Activated CD4-positive, alpha-beta T cell treated with anti-CD3 and anti-CD28 coated beads, Interleukin-2, amount 50 U/mL, for 24 hours (primary cell): ENCODE data around the gene LENG9.

Experiments used
- DNase-seq, 2 donors: peaks; one replicate each; pipeline ENCODE4 v3.0.0-alpha.2; 2020; ENCODE audit warnings: low read depth in 1 of 2, low spot score in 1 of 2

Gene LENG9

DNA sequence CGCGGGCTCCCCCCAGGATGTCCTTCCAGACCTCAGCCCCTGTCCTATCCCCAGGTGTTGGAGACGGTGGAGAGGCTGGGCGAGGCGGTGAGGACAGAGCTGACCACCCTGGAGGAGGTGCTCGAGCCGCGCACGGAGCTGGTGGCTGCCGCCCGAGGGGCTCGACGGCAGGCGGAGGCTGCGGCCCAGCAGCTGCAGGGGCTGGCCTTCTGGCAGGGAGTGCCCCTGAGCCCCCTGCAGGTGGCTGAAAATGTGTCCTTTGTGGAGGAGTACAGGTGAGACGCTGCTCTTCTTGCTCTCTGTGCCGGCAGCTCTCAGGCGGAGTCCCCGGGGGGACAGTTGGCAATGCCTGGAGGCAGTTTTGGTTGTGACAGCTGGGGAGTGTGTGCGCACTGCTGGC is 41.4 kb downstream of the LENG9 start:
- no peak for DNase-seq

DNA sequence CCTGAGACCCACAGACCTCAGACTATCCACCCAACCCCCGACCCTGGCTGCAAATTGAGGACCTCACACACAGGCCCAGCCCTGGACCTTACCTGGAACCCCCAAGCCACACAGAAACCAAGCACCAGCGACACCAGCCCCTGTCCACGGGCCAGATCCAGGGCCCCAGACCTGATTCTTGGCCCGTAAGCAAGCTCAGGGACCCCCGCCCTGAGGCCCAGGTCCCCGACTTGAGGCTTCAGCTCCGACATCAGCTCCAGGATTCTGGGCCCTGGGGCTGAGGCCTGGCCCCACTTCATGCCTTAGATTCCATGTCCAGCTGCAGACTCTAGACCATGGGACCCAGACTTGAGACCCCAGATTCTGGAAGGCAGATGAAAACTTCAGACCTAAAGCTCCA is 42.1 kb downstream of the LENG9 start:
- no peak for DNase-seq

DNA sequence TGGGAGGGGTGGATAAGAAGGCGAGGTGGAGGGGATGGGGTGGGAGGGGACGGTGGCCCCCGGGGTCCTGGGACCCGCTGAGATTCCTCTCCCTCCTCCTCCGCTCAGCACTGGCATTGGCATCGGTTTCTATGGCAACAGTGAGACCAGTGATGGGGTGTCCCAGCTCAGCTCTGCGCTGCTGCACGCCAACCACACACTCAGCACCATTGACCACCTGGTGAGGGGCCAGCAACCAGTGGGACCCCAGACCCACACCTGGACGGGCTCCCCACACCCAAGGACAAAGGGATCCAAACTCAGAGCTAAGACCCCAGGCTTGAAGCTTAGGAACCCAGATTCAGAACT is 42.4 kb downstream of the LENG9 start:
- DNase-seq: no peak

DNA sequence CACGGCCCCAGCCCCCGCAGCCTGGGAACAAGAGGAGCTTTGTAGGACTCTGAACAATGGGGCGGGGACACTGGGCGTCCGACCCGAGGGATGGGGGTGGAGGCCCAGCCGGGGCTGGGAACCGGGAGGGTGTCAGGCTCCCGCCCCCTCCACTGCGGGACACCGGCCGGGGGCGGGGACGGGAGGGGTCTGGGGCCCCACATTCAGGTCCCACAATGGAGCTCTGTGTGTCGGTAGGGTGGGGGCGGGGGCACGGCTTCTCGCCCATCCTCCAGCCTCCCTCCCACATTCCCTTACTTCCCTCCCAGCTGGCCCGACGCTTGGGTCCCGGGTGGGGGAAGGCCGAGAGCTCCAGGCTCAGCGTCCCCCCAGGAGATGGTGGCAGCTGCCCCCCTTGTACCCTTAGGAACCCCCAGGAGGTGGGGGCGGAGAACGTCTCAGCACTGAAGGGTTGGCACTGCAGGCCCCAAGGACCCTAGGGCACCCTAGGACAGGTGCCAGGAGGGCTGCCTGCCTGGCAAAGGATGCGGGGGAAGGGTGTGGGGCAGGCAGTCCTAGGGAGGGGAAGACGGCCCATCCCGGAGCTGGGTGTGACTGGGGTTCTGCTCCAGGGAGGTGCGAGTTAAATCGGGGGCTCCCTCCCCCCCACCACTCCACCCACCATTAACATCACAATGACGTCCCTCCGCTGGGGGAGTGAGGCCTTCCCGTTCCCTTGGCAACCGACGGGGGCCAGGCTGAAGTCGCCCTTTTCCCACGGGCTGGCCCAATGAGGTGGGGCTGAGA is 43.0 kb downstream of the LENG9 start:
- no peak for DNase-seq

DNA sequence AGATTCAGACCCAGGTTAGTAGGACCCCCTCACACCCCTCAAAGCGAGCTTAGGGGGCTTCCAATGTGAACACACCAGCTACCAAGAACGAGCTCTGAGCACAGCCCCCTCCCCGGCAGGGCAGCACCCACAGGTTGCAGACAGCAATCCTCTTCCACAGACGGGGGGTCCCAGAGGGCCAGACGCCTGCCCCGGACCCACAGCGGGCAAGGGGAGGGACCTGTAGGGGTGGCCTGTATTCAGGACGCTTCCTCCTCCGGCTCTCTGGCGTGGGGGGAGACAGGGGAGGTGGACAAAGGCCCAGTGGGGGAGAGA is 43.6 kb downstream of the LENG9 start:
- DNase-seq: no peak

DNA sequence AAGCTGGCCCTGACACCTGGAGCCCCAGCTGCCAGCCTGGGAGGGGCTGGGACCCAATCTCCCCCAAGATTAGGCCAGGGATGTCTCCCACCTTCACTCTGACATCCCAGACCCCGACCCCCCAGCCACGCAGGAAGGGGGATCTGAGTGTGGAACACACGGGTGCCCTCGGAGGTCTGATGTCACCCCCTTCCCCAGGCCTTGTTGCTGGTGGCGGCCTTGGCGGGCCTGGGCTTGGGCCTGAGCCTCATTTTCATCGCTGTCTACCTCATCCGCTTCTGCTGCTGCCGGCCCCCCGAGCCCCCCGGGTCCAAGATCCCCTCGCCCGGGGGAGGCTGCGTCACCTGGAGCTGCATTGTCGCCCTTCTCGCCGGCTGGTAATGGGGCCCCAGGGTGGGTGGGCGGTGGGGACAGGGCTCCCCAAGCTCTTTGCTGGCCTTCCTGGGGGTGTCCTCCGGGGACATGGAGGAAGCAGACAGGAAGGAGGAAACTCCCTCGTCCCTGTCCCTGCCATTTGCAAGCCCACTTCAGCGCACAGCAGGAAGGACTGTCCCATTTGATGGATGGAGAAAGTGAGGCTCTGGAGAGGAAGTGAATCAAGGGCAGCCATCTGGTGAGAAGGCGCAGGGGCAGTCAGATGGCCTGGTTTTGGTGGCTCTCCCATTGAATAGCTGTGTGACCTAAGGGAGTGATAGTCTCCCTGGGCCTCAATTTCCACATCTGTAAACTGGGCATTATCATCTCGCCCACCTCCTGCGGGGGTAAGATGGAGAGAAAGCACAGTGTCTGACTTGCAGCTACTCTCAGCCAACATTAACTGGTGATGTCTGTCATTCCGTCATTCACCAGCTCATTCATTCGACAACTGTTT is 44.4 kb downstream of the LENG9 start:
- no peak for DNase-seq

DNA sequence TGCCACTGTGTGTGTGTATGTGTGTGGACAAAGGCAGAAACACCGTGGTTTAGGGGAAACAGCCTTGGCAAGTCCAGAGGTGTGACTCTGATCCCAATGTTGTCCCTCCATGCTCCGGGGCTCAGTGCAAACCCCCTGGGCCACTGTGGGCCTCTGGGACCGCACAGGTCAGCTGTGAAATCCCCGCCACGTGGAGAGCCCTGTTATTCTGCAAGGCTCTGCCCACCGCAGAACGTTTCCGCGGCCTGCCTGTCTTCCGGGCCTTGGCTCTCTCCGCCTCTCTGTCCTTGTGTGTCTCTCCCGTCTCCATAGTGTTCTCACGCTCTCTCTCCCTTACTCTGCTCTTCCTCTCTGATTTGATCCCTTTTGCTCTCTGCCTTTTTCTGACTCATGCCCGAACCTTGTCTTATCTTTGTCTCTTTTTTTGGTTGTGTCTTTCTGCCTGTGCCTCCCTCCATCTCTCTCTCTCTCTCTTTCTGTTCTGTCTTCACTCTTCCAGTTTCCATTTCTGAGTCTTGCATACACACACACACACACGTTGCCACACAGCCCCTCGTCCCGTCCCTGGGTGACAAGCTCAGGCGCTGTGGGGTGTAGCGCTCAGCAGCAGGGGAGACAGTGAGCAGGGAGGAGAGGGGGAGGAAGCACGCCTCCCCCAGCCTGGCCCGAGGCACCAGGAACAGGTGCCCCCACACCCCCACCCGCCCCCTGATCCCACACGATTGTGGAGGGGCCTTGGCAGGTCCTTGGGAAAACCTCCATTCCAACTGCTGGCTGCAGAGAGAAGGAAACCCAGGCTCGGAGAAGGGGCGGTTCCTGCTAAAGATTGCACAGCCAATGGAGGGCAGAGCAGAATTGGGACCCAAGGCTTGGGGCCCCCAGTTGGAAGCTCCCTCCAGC is 45.3 kb downstream of the LENG9 start:
- no peak for DNase-seq

DNA sequence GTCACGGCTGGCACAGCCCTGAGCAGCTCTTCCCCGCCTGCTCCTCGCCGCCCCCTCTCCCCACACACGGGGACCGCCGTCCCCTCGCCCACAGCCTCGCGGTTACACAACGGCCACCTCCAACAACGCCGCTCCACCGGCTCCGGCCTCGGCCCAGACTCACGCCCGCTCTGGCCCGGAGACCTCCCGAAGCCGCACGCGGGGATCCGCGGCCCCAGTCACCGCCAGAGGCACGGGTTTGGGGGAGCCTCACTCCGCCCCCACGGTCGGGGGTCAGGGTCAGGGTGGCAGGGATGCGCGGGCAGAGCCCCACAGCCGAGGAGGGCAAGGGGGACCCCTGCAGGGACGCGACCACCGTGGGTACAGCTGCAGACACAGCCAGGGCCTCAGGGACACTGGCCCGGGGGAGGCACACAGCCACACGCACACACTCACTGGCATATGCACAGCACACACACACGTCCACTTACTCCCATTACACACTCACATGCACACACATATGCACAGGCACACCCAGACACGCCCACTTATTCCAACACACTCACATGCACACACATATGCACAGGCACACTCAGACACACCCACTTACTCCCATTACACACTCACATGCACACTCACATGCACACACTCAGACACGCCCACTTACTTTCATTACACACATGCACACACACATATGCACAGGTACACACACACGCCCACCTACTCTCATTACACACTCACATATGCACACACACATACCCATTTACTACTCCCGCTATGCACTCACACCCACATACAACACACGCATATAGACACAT is 46.7 kb downstream of the LENG9 start:
- DNase-seq: no peak

DNA sequence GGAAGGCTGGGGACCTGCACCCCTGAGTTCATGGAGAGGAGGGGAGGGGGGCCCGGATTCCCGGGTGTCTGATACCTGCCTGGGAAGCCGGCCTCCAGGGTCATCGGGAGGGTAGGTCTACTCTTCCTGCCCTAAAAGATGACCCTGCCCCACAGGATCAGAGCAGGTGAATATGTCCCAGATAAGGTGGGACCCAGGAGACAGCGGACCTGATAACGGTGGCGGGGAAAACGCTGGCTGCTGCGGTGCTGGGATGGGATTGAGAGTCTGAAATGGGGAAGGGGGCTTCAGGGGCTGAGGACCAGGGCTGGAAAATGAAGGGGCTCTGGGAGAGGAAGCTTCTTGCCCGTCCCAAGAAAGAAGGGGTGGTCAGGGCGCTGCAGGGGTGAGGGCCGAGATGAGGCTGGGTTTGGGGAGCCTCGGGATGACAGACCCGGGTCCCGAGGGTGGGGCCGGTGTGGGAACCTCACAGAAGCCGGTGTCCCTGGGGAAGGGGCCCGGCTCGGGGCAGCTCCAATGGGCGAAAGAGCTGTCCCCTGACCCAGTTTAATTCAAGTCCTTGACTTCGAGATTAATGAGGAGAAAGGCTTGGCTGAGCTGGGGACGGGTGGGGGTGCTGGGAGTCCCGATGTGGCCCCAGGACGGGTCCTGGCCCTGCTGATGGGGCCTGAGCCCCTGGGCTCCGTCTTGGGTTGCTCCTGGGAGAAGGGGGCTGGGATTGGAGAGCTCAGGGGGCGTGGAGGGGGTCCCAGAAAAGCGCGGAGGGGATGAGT is 47.5 kb downstream of the LENG9 start:
- no peak for DNase-seq

DNA sequence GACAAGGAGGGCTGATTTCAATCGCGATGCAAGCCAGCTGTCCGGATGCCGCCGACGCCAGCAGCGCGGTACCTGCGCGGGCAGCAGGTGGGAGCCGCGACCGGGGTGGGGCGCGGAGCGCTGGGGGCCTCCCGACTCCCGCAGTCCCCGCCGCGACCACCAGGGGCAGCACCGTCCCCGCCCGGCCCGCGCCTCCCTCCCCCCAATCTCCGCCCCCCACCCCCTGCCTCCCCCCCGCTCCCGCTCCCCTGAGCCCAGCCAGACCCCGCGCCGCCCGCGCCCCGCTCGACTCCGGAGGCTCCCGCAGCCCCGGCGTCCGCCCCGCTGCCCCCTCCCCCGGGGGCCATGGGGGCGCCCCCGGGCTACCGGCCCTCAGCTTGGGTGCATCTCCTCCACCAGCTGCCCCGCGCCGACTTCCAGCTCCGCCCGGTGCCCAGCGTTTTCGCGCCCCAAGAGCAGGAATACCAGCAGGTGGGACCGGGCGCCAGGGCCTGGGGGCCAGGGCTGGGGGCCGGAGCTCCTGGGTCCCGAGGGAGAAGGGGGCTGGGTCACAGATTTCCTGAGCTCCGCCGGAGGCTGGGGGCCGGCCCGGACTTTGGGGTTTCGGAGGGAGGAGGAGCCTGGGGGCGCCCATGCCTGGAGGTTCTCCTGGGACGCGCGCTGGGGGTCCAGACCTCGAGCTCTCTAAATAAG is 48.2 kb downstream of the LENG9 start, which contains the start of gene TTYH1:
Gene TTYH1, plus strand, starts transcription at position 257 of the 693 bp plus-strand sequence. Its CDS starts 89 bp downstream, at position 346.
- DNase-seq: no peak

DNA sequence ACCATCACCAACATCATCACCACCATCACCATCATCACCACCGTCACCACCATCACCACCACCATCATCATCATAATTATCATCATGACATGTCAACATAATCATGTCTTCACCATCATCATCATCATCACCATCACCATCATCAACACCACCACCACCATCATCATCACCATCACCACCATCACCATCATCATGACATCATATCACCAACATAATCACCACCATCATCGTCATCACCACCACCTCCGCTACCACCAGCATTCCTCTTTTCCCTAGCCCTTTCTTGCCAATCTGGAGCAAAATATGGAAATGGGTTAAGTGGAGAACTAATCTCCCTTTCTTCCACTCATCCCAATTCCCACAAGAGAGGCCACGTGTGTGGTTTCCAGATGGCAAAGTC is 49.4 kb downstream of the LENG9 start:
- DNase-seq: no peak

DNA sequence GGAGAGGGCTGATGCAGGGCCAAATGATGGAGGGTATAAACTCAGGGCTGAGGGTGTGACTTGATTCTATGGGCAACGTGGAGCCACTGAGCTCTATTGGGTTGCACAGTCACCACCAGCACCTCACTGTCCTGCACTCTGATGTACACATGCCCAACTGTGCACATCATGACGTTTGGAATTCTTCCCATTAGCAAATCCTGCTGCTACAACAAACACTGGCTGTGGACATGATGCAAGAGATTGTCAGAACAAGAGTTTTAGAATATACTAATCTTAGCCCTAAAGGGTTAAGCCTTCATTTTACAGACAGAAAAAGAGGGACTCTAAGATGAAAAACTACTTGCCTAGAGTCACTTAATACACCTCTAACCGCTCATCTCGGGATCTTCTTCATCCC is 50.7 kb downstream of the LENG9 start:
- DNase-seq: no peak
